HepG2 (cell line): ENCODE data around the gene FJX1. TPM values are rescaled to one million over a fixed set of nuclear protein-coding genes. Genes with fewer than 3 reads are reported as not detected.

Experiments used
- ATAC-seq: fragments of 200-7000 bp; cut with Tn5 transposase; 3 replicates; pipeline ENCODE4 v1.9.1; 2020; ENCODE audit warnings: mild to moderate bottlenecking, moderate library complexity
- BruUV-seq: library from RNA; stranded (reverse); fragments of 400-500 nt; replicated peaks from 2 replicates; lab custom pipeline; 2021; lab: Mats Ljungman, UMichigan
- CTCF ChIA-PET: fragments of 300-600 bp; formaldehyde crosslinking; extraction: SDS; loops from one replicate; lab custom pipeline; 2021; ENCODE audit warnings: low total read pairs, inconsistent platforms, low intra/inter-chr PET ratio; lab: Yijun Ruan, JAX
- POLR2A ChIA-PET: fragments of 350-600 bp; sonication (Branson Sonifier 250); formaldehyde crosslinking; loops from one replicate; lab custom pipeline; 2020; ENCODE audit warnings: antibody characterized with exemption, inconsistent platforms; lab: Yijun Ruan, JAX
- DNase-seq: peaks from one replicate; pipeline ENCODE4 v3.0.0-alpha.2; 2015; ENCODE audit warnings: low spot score
- FAIRE-seq: peaks from 3 replicates; lab custom pipeline; 2011; peaks lifted over from hg19 to GRCh38; lab: Jason Lieb, UNC
- H2AFZ ChIP-seq: one replicate; pipeline ENCODE4 v1.6.1; 2011; ENCODE audit warnings: low read length, inconsistent platforms
- H3K27ac ChIP-seq: fragments of 300-600 bp; 3 replicates; pipeline ENCODE4 v1.8.0; 2011; ENCODE audit warnings: mixed run types, mild to moderate bottlenecking, mixed read lengths, low read length, inconsistent platforms; ENCODE audit not compliant: insufficient read depth; ENCODE audit errors: extremely low read length
- H3K27me3 ChIP-seq, 2 experiments: fragments of 200-600 bp in 1 of 2; 2 replicates in 1 of 2; 3 replicates in 1 of 2; pipeline versions ENCODE4 v1.6.0 to v1.8.0; 2011; ENCODE audit warnings: low read length in 2 of 2, mild to moderate bottlenecking in 2 of 2, moderate library complexity in 2 of 2, inconsistent platforms in 1 of 2; ENCODE audit not compliant: insufficient read depth in 2 of 2, control insufficient read depth in 1 of 2
- H3K36me3 ChIP-seq, 2 experiments: fragments of 200-600 bp in 1 of 2; replicated peaks in 1 of 2; 2 replicates in 1 of 2; 3 replicates in 1 of 2; pipeline versions ENCODE4 v1.5.1 to v1.8.0; 2011; ENCODE audit warnings: low read length in 2 of 2, inconsistent platforms in 1 of 2; ENCODE audit not compliant: insufficient read depth in 2 of 2, control insufficient read depth in 1 of 2
- H3K4me1 ChIP-seq: 2 replicates; pipeline ENCODE4 v1.5.1; 2012; ENCODE audit warnings: low read length, inconsistent platforms; ENCODE audit not compliant: insufficient read depth
- H3K4me2 ChIP-seq: 2 replicates; pipeline ENCODE4 v1.6.0; 2011; ENCODE audit warnings: low read depth, low read length, inconsistent platforms
- H3K4me3 ChIP-seq, 3 experiments: fragments of 200-600 bp in 1 of 3; sonication (generic), shearing (Covaris generic) in 1 of 3; replicated peaks in 1 of 3; 2 replicates each; pipeline ENCODE4 v1.5.1; 2011 to 2016; ENCODE audit warnings: low read length in 3 of 3, inconsistent platforms in 2 of 3, low read depth in 2 of 3, mild to moderate bottlenecking in 2 of 3, control low read depth in 1 of 3, mixed read lengths in 1 of 3; ENCODE audit not compliant: insufficient read depth in 1 of 3
- H3K79me2 ChIP-seq: one replicate; pipeline ENCODE4 v1.6.1; 2011; ENCODE audit warnings: low read length, inconsistent platforms; ENCODE audit not compliant: insufficient read depth
- H3K9ac ChIP-seq: 2 replicates; pipeline ENCODE4 v1.6.0; 2011; ENCODE audit warnings: mild to moderate bottlenecking, low read depth, low read length, inconsistent platforms; ENCODE audit not compliant: insufficient read depth
- H3K9me3 ChIP-seq: 2 replicates; pipeline ENCODE4 v1.5.1; 2012; ENCODE audit warnings: mild to moderate bottlenecking, low read length
- H4K20me1 ChIP-seq: 2 replicates; pipeline ENCODE4 v1.6.0; 2011; ENCODE audit warnings: inconsistent platforms, mild to moderate bottlenecking, low read length, moderate library complexity; ENCODE audit not compliant: insufficient read depth
- BCL3 ChIP-seq: sonication (generic); formaldehyde crosslinking; IDR thresholded peaks from 2 replicates; pipeline ENCODE4 v1.5.1; 2020; ENCODE audit warnings: mild to moderate bottlenecking, missing genetic modification reagents, moderate library complexity
- KDM4B ChIP-seq: sonication (generic); formaldehyde crosslinking; IDR thresholded peaks from 2 replicates; pipeline ENCODE4 v1.4.0; 2020; ENCODE audit warnings: missing genetic modification reagents
- MTA3 ChIP-seq: sonication (generic); formaldehyde crosslinking; IDR thresholded peaks from 2 replicates; pipeline ENCODE4 v1.4.0; 2020; ENCODE audit warnings: missing genetic modification reagents
- MTF2 ChIP-seq: sonication (generic); formaldehyde crosslinking; IDR thresholded peaks from 2 replicates; pipeline ENCODE4 v1.5.0; 2020; ENCODE audit warnings: missing genetic modification reagents, borderline replicate concordance
- NFE2 ChIP-seq: sonication (generic); formaldehyde crosslinking; IDR thresholded peaks from 2 replicates; pipeline ENCODE4 v1.4.0; 2020; ENCODE audit warnings: missing genetic modification reagents
- SUZ12 ChIP-seq: fragments of 150-350 bp; IDR thresholded peaks from 2 replicates; pipeline ENCODE4 v1.6.1; 2014; ENCODE audit warnings: low read depth, low read length
- ZKSCAN1 ChIP-seq: fragments of 150-350 bp; IDR thresholded peaks from 2 replicates; pipeline ENCODE4 v1.6.1; 2014; ENCODE audit warnings: low read length
- ZNF512 ChIP-seq: sonication (generic); formaldehyde crosslinking; IDR thresholded peaks from 2 replicates; pipeline ENCODE4 v1.4.0; 2020; ENCODE audit warnings: mild to moderate bottlenecking, missing genetic modification reagents
- ZNF512B ChIP-seq: sonication (generic); formaldehyde crosslinking; IDR thresholded peaks from 2 replicates; pipeline ENCODE4 v1.5.1; 2020; ENCODE audit warnings: missing genetic modification reagents, mild to moderate bottlenecking, borderline replicate concordance
- WGBS: methylation state at CpG from one replicate; pipeline ENCODE4 v1.1.6; 2017; ENCODE audit warnings: low lambda C conversion rate; 5-methylcytosine and 5-hydroxymethylcytosine counted together
- in situ Hi-C: cut with HindIII; loops from 2 replicates; pipeline ENCODE4 v1.10.0; 2017; ENCODE audit warnings: low pct_unique_long_range_greater_than_20kb; ENCODE audit not compliant: extremely low pct_ligation_motif_present
- intact Hi-C: fragments of 100-400 bp; cut with micrococcal nuclease; formaldehyde crosslinking; loops from one replicate; pipeline ENCODE4 v1.10.0; 2022; ENCODE audit not compliant: unreplicated experiment
- polyA plus RNA-seq, 8 experiments: library from polyadenylated mRNA; depleted of rRNA in 3 of 8; stranded (reverse) in 7 of 8; unstranded in 1 of 8; fragments of >200 nt; fragmentation: Illumina TruSeq in 4 of 8; extraction: Trizol in 4 of 8; gene quantifications; 2 replicates each; pipeline versions ENCODE4 v1.2.1 to v1.2.3, GENCODE V29; 2011 to 2016; ENCODE audit warnings: low read depth in 4 of 8, missing spikeins in 1 of 8, mixed read lengths in 1 of 8; ENCODE audit not compliant: insufficient read depth in 1 of 8
- total RNA-seq, 5 experiments: library from RNA; depleted of rRNA; stranded (reverse); fragments of >200 nt; fragmentation: Illumina TruSeq; extraction: Trizol; gene quantifications; 2 replicates each; pipeline ENCODE4 v1.2.3, GENCODE V29; 2016; ENCODE audit warnings: low read depth in 1 of 5
- TF ChIP-seq, protein P1 (sequence below), 2 experiments: sonication (generic) in 1 of 2; formaldehyde crosslinking in 1 of 2; IDR thresholded peaks; 2 replicates each; pipeline versions ENCODE4 v1.5.1 to v1.6.1; 2011 to 2020; ENCODE audit warnings: borderline replicate concordance in 1 of 2, low read depth in 1 of 2, low read length in 1 of 2, mild to moderate bottlenecking in 1 of 2, missing genetic modification reagents in 1 of 2, moderate library complexity in 1 of 2

FJX1 gene
- total and polyA plus RNA-seq, 2 of the 13 experiments (the other 11 are each of a cell fraction or from before 2014, with no cell fraction given), result 0.40 to 0.82 TPM

- no peak overlapping the region for H2AFZ ChIP-seq
- ChIA-PET POLR2A (no interaction called here), CTCF (no interaction called here)
- H3K36me3 ChIP-seq, result no peaks in the 10 kb centered on the region
- H3K4me3 ChIP-seq, result no peak overlapping the region
- no peak for DNase-seq
- FAIRE-seq, result no peak
- no peaks in the 10 kb centered on the region for H4K20me1 ChIP-seq
- no peaks in the 10 kb centered on the region for H3K79me2 ChIP-seq
- intact Hi-C loops, result no loop called here
- in situ Hi-C loops, result loop anchor here (25.0 kb wide), 1 partner anchor 879 kb away; no protein-coding TSS in a partner anchor
- no peak overlapping the region for H3K9ac ChIP-seq
- no peak for ATAC-seq
- H3K4me2 ChIP-seq, result no peak overlapping the region
- BruUV-seq, result no TSS peak
- WGBS, result 25% methylated on average over 4 of the region's 4 CpGs
- H3K4me1 ChIP-seq, result no peaks in the 10 kb centered on the region
- no peaks in the 10 kb centered on the region for H3K9me3 ChIP-seq
- H3K27me3 ChIP-seq, result peaks cover 2 to 47% of the 10 kb centered on the region in 2 experiments; a peak in 4 of 5 replicates
- no peak overlapping the region for H3K27ac ChIP-seq
- TF ChIP-seq SUZ12, result no peak
- no peak for TF ChIP-seq ZNF512B
- TF ChIP-seq MTF2 (CRISPR knock-in tag), result no peak
- no peak for TF ChIP-seq MTA3 (CRISPR knock-in tag)
- no peak for TF ChIP-seq ZKSCAN1
- no peak for TF ChIP-seq BCL3 (CRISPR knock-in tag)
- TF ChIP-seq ZNF512 (CRISPR knock-in tag), result no peak
- TF ChIP-seq, protein P1, sequence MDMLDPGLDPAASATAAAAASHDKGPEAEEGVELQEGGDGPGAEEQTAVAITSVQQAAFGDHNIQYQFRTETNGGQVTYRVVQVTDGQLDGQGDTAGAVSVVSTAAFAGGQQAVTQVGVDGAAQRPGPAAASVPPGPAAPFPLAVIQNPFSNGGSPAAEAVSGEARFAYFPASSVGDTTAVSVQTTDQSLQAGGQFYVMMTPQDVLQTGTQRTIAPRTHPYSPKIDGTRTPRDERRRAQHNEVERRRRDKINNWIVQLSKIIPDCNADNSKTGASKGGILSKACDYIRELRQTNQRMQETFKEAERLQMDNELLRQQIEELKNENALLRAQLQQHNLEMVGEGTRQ (IDR thresholded peaks at IDR 0.05; ENCODE audit: low read depth, low read length), result no peak
- TF ChIP-seq, protein P1 (CRISPR knock-in tag; IDR thresholded peaks at IDR 0.05; ENCODE audit: borderline replicate concordance), result no peak
- TF ChIP-seq NFE2 (CRISPR knock-in tag), result no peak
- no peak for TF ChIP-seq KDM4B (CRISPR knock-in tag)
Observed at GRCh38 chr11:35608502-35608901, 9.8 kb upstream of the FJX1 start.
